Activated CD4-positive, alpha-beta T cell treated with anti-CD3 and anti-CD28 coated beads, Interleukin-2, amount 50 U/mL, for 4 hours (primary cell): ENCODE data around the gene TDP2.
"Not testable (repeated sequence)": the region's sequence is repeated elsewhere in the genome, so short reads cannot be mapped to it uniquely, and the experiment has no call there.

ENCODE experiments used
- DNase-seq, 2 experiments: peaks; one replicate each; pipeline ENCODE4 v3.0.0-alpha.2; 2020

The TDP2 gene

GRCh38 chr6:24644377-24644776 is 22.3 kb downstream of the TDP2 start:
- no peak for DNase-seq

- DNase-seq: no peak
Observed at GRCh38 chr6:24643920-24644319, 22.8 kb downstream of the TDP2 start.

GRCh38 chr6:24642061-24642460 is 24.6 kb downstream of the TDP2 start:
- no peak for DNase-seq

- not testable (repeated sequence) for DNase-seq
Observed at GRCh38 chr6:24640631-24641030, 26.1 kb downstream of the TDP2 start.

GRCh38 chr6:24640166-24640565 is 26.5 kb downstream of the TDP2 start:
- DNase-seq: no peak

GRCh38 chr6:24636681-24637080 is 30.0 kb downstream of the TDP2 start:
- DNase-seq: no peak

GRCh38 chr6:24632573-24632972 is 34.1 kb downstream of the TDP2 start:
- DNase-seq: no peak

GRCh38 chr6:24631671-24632070 is 35.0 kb downstream of the TDP2 start:
- no peak for DNase-seq

- DNase-seq: no peak
Observed at GRCh38 chr6:24630856-24631505, 35.7 kb downstream of the TDP2 start.

- DNase-seq: no peak
Observed at GRCh38 chr6:24621626-24622289, 44.9 kb downstream of the TDP2 start.

- no peak for DNase-seq
Observed at GRCh38 chr6:24620637-24621036, 46.1 kb downstream of the TDP2 start.

GRCh38 chr6:24619661-24620060 is 47.0 kb downstream of the TDP2 start:
- no peak for DNase-seq

GRCh38 chr6:24614648-24615047 is 52.1 kb downstream of the TDP2 start:
- no peak for DNase-seq

GRCh38 chr6:24614043-24614420 is 52.7 kb downstream of the TDP2 start:
- no peak for DNase-seq

GRCh38 chr6:24613361-24614042 is 53.2 kb downstream of the TDP2 start:
- no peak for DNase-seq

- no peak for DNase-seq
Observed at GRCh38 chr6:24610672-24611071, 56.0 kb downstream of the TDP2 start.

- DNase-seq: no peak
Observed at GRCh38 chr6:24607310-24608105, 59.2 kb downstream of the TDP2 start.

GRCh38 chr6:24606200-24606930 is 60.3 kb downstream of the TDP2 start:
- DNase-seq: no peak

GRCh38 chr6:24603241-24603640 is 63.5 kb downstream of the TDP2 start:
- no peak for DNase-seq

- no peak for DNase-seq
Observed at GRCh38 chr6:24600903-24601302, 65.8 kb downstream of the TDP2 start.
